Osteocyte (in vitro differentiated cells): Measurements from ENCODE around the gene COL1A1. TPM values are rescaled to one million over a fixed set of nuclear protein-coding genes. Genes with fewer than 3 reads are reported as not detected.

Experiments
- DNase-seq: peaks from one replicate; pipeline ENCODE4 v3.0.0; 2021; ENCODE audit warnings: mixed read lengths; ENCODE audit not compliant: unreplicated experiment; ENCODE audit errors: extremely low spot score
- H3K27ac Mint-ChIP-seq: one replicate; pipeline ENCODE4 v1.8.0; 2021; ENCODE audit warnings: mild to moderate bottlenecking, mixed read lengths; ENCODE audit not compliant: unreplicated experiment
- H3K27me3 Mint-ChIP-seq: one replicate; pipeline ENCODE4 v1.8.0; 2021; ENCODE audit warnings: mixed read lengths; ENCODE audit not compliant: unreplicated experiment
- H3K36me3 Mint-ChIP-seq: one replicate; pipeline ENCODE4 v1.8.0; 2021; ENCODE audit warnings: mixed read lengths; ENCODE audit not compliant: unreplicated experiment
- H3K4me1 Mint-ChIP-seq: one replicate; pipeline ENCODE4 v1.8.0; 2021; ENCODE audit warnings: mixed read lengths; ENCODE audit not compliant: unreplicated experiment
- H3K4me3 Mint-ChIP-seq: one replicate; pipeline ENCODE4 v1.8.0; 2021; ENCODE audit warnings: mild to moderate bottlenecking, moderate library complexity, mixed read lengths; ENCODE audit not compliant: unreplicated experiment
- H3K9me3 Mint-ChIP-seq: one replicate; pipeline ENCODE4 v1.8.0; 2021; ENCODE audit warnings: mixed read lengths; ENCODE audit not compliant: unreplicated experiment
- CTCF ChIP-seq: fragments of 200-600 bp; sonication (generic); IDR thresholded peaks from 2 replicates; pipeline ENCODE4 v1.5.0; 2021; ENCODE audit warnings: antibody characterized with exemption, mild to moderate bottlenecking, moderate library complexity
- total RNA-seq: library from RNA; stranded (reverse); gene quantifications from 2 replicates; pipeline ENCODE4 v1.2.1, GENCODE V29; 2021

COL1A1 gene
- total RNA-seq, 1 donor from 2014 or later = 25,918 TPM

- no peak overlapping the region for H3K4me3 Mint-ChIP-seq
- H3K9me3 Mint-ChIP-seq = no peaks in the 10 kb centered on the region
- no peak for TF ChIP-seq CTCF
- no peaks in the 10 kb centered on the region for H3K27me3 Mint-ChIP-seq
- H3K36me3 Mint-ChIP-seq = peaks cover 3% of the 10 kb centered on the region
- DNase-seq = no peak
- peaks cover 87% of the 10 kb centered on the region for H3K4me1 Mint-ChIP-seq
- peak overlapping the region; percentile 98 for H3K27ac Mint-ChIP-seq
Observed at GRCh38 chr17:50174444-50174843, 27.0 kb downstream of the COL1A1 start.

- TF ChIP-seq CTCF = no peak
- DNase-seq = no peak
- Mint-ChIP-seq H3K36me3 (peaks cover 3% of the 10 kb centered on the region), H3K4me3 (peak overlapping the region; percentile 39), H3K4me1 (peaks cover 88% of the 10 kb centered on the region), H3K9me3 (no peaks in the 10 kb centered on the region), H3K27ac (peak overlapping the region; percentile 98), H3K27me3 (no peaks in the 10 kb centered on the region)
Observed at GRCh38 chr17:50173335-50173941, 28.0 kb downstream of the COL1A1 start.

GRCh38 chr17:50172936-50173334 lies 28.5 kb downstream of the COL1A1 start:
- H3K27ac Mint-ChIP-seq = peak overlapping the region; percentile 98
- peaks cover 3% of the 10 kb centered on the region for H3K36me3 Mint-ChIP-seq
- no peaks in the 10 kb centered on the region for H3K9me3 Mint-ChIP-seq
- H3K4me1 Mint-ChIP-seq = peaks cover 85% of the 10 kb centered on the region
- H3K4me3 Mint-ChIP-seq = peak overlapping the region; percentile 39
- H3K27me3 Mint-ChIP-seq = no peaks in the 10 kb centered on the region
- no peak for DNase-seq
- no peak for TF ChIP-seq CTCF

- Mint-ChIP-seq H3K9me3 (no peaks in the 10 kb centered on the region), H3K4me3 (no peak overlapping the region), H3K4me1 (peaks cover 77% of the 10 kb centered on the region), H3K27ac (peak overlapping the region; percentile 98), H3K36me3 (peaks cover 3% of the 10 kb centered on the region), H3K27me3 (no peaks in the 10 kb centered on the region)
- DNase-seq = no peak
- TF ChIP-seq CTCF = no peak
Observed at GRCh38 chr17:50172130-50172529, 29.3 kb downstream of the COL1A1 start.

- no peak for TF ChIP-seq CTCF
- no peak overlapping the region for H3K4me3 Mint-ChIP-seq
- H3K27ac Mint-ChIP-seq = peak overlapping the region; percentile 98
Observed at GRCh38 chr17:50171371-50172071, 29.9 kb downstream of the COL1A1 start.

More at GRCh38 chr17:50171371-50172071, 29.9 kb downstream of the COL1A1 start:
- H3K27me3 Mint-ChIP-seq = no peaks in the 10 kb centered on the region
- peaks cover 3% of the 10 kb centered on the region for H3K36me3 Mint-ChIP-seq
- peaks cover 74% of the 10 kb centered on the region for H3K4me1 Mint-ChIP-seq
- DNase-seq = no peak
- no peaks in the 10 kb centered on the region for H3K9me3 Mint-ChIP-seq
